ENCODE measurements around the gene VWA7.

The VWA7 gene

DNA sequence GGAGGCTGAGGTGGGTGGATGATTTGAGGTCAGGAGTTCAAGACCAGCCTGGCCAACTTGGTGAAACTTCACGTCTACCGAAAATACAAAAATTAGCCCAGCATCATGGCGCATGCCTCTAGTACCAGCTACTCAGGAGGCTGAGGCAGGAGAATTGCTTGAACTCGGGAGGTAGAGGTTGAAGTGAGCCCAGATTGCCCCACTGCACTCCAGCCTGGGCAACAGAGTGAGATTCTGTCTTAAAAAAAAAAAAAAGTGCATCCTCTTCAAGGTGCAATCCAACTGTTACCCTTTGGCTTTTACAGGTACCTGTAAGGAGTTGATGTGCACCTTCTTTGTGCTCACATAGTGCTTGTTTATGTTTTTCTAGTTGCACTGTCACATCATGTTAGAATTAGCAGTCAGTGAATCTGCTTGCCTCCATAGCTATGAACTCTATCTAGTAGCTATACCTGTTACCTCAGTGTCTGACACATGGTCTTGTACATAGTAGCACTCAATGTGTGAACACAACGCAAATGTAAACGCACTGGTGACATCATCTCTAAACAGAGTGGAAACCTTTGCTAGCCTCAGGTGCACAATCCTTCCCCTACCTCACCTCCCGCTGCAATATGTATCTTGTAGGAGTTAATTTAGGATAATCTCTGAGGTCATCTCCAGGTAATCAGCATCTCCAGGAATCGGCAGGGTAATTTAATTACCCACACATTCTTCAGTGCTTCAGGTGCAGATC lies 27.7 kb downstream of the VWA7 start:
- no peak for DNase-seq (ENCODE audit: low read depth)
- in situ Hi-C loops (cut with HindIII; ENCODE audit: low sequenced_read_pairs), result no loop called here
- H3K4me3 ChIP-seq (ENCODE audit: low read depth, low read length), result no peak overlapping the region
- no peak for TF ChIP-seq CTCF (IDR thresholded peaks at IDR 0.05; ENCODE audit: low read depth, low read length, missing control alignments)

DNA sequence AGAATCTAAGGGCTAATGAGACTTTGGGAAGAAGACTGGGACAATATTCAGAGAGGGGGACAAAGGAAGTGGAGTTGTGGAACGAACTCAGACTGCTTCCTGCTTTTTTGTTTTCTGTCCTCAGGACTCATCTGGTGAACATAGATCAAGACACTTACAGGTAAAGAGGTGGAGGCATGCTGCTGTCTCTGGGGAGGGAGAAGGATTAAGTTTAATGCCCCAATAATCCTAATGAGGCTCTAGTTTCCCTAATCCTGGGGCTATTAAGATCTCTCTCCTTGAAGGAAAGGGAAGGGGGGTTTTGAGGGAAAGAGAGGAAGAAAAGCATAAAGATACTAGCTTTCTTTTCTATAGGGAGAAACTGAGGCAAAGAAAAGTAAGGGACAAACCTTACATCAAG lies 32.7 kb downstream of the VWA7 start:
- DNase-seq (ENCODE audit: low read depth), result no peak
- in situ Hi-C loops (cut with HindIII; ENCODE audit: low sequenced_read_pairs), result no loop called here
- TF ChIP-seq CTCF (IDR thresholded peaks at IDR 0.05; ENCODE audit: low read depth, low read length, missing control alignments), result no peak
- no peak overlapping the region for H3K4me3 ChIP-seq (ENCODE audit: low read depth, low read length)

DNA sequence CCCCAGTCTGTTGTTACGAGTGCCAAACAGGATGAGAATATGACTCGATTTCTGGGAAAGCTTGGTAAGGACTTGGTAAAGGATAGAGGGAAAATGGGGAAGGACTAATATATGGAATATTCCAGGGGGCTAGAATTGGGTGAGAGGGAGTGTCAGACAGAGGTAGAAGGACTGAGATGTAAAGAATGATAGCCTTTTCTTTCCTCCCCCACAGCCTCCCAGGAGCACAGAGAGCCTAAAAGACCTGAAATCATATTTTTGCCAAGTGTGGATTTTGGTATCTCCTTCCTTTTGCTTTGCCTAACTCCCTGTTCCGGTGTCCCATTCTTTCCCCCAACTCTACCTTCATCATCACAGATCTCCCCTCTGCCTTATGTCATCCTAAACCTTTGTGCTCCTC lies 34.2 kb downstream of the VWA7 start:
- no peak overlapping the region for H3K4me3 ChIP-seq (ENCODE audit: low read depth, low read length)
- TF ChIP-seq CTCF (IDR thresholded peaks at IDR 0.05; ENCODE audit: low read depth, low read length, missing control alignments), result no peak
- in situ Hi-C loops (cut with HindIII; ENCODE audit: low sequenced_read_pairs), result no loop called here
- no peak for DNase-seq (ENCODE audit: low read depth)

DNA sequence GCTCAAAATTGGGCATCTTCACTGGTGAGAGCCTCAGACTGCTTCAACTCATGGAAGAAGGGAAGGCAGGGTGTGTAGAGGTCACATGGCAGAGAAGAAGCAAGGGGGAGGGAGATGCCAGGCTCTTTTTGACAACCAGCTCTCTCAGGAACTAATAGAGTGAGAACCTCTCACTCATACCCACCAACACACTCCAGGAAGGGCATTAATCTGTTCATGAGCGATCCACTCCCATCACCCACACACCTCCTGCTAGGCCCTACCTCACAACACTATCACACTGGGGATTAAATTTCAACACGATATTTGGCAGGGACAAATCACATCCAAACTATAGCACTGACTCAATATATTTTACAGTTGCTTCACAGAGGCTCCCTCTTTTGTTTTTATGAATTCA lies 35.3 kb downstream of the VWA7 start:
- TF ChIP-seq CTCF (IDR thresholded peaks at IDR 0.05; ENCODE audit: low read depth, low read length, missing control alignments), result no peak
- H3K4me3 ChIP-seq (ENCODE audit: low read depth, low read length), result no peak overlapping the region
- DNase-seq (ENCODE audit: low read depth), result no peak
- in situ Hi-C loops (cut with HindIII; ENCODE audit: low sequenced_read_pairs), result no loop called here

GRCh38 chr6:31740397-31741223 lies 36.5 kb downstream of the VWA7 start:
- no peak for TF ChIP-seq CTCF (IDR thresholded peaks at IDR 0.05; ENCODE audit: low read depth, low read length, missing control alignments)
- in situ Hi-C loops (cut with HindIII; ENCODE audit: low sequenced_read_pairs), result no loop called here
- peak overlapping the region; percentile 55 for H3K4me3 ChIP-seq (ENCODE audit: low read depth, low read length)
- no peak for DNase-seq (ENCODE audit: low read depth)

DNA sequence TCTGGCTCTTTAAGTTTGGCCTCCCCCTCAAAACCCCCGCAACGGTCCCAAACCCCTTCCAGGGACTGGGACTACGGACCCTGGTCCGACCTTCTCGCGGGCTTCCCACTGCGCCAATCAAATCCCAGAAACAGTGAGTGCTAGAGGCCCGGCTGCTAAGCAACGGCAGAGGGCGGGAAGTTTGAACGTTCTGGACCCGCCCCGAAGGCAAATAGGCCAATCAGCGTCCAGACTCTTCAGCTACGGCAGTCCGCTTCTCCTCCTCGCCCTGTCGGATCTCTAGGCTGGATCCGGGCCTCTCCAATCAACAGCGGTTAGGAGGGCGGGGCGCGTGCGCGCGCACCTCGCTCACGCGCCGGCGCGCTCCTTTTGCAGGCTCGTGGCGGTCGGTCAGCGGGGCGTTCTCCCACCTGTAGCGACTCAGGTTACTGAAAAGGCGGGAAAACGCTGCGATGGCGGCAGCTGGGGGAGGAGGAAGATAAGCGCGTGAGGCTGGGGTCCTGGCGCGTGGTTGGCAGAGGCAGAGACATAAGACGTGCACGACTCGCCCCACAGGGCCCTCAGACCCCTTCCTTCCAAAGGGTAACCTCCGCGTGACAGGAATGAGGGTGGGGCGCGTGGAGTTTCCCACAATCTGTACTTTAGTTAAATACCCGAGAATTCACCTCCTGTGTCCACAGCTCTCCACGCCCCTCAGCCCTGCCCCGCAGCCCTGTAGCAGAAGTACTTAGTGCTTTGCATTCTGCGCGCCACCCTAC lies 37.3 kb downstream of the VWA7 start, which contains the start of gene MSH5:
TSS of gene MSH5 (plus strand) at position 367 of the 758 bp plus-strand sequence. CDS start 462 bp downstream, outside the sequence.
- DNase-seq (ENCODE audit: low read depth), result peak; percentile 96
- in situ Hi-C loops (cut with HindIII; ENCODE audit: low sequenced_read_pairs), result no loop called here
- no peak for TF ChIP-seq CTCF (IDR thresholded peaks at IDR 0.05; ENCODE audit: low read depth, low read length, missing control alignments)
- peak within 1 kb of the TSS; percentile 55 for H3K4me3 ChIP-seq (ENCODE audit: low read depth, low read length)

Measured in astrocyte of the cerebellum (primary cell).